Measurements from ENCODE around the gene NPFFR2. TPM values are rescaled to one million over a fixed set of nuclear protein-coding genes. Genes with fewer than 3 reads are reported as not detected.

The NPFFR2 gene
- total RNA-seq, 6 experiments from 2014 or later: not detected

DNA sequence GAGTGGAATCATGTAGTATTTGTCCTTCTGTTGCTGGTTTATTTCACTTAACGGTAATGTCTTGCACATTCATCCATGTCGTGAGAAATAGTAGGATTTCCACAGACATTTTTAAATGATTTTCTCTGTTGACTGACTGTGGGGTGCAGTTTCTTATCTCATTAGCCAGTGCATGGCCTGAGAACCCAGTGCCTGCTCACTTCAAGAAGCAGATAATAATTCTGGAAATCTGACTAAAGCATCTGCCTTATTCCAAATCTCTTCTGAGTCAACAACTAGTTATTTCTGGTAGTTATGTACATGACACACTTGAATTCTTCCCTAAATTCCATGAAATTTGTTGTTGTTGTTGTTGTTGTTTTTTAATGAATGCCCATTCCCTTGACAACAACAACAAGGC lies 77.6 kb downstream of the NPFFR2 start:
- no peak for TF ChIP-seq POLR2A (IDR thresholded peaks at IDR 0.05)
- TF ChIP-seq, protein P1, sequence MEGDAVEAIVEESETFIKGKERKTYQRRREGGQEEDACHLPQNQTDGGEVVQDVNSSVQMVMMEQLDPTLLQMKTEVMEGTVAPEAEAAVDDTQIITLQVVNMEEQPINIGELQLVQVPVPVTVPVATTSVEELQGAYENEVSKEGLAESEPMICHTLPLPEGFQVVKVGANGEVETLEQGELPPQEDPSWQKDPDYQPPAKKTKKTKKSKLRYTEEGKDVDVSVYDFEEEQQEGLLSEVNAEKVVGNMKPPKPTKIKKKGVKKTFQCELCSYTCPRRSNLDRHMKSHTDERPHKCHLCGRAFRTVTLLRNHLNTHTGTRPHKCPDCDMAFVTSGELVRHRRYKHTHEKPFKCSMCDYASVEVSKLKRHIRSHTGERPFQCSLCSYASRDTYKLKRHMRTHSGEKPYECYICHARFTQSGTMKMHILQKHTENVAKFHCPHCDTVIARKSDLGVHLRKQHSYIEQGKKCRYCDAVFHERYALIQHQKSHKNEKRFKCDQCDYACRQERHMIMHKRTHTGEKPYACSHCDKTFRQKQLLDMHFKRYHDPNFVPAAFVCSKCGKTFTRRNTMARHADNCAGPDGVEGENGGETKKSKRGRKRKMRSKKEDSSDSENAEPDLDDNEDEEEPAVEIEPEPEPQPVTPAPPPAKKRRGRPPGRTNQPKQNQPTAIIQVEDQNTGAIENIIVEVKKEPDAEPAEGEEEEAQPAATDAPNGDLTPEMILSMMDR (IDR thresholded peaks at IDR 0.05): no peak
- Histone ChIP-seq H3K4me3 (no peak overlapping the region), H3K36me3 (no peaks in the 10 kb centered on the region), H3K4me1 (no peaks in the 10 kb centered on the region), H3K27ac (no peak overlapping the region), H3K9me3 (no peaks in the 10 kb centered on the region), H3K27me3 (no peaks in the 10 kb centered on the region)
- intact Hi-C loops (cut with DNase I): no loop called here
- ATAC-seq: no peak
- WGBS (ENCODE audit: insufficient coverage, low coverage, low lambda C conversion rate, missing lambda C conversion rate): 80% methylated on average over 2 of the region's 2 CpGs
- DNase-seq: no peak

DNA sequence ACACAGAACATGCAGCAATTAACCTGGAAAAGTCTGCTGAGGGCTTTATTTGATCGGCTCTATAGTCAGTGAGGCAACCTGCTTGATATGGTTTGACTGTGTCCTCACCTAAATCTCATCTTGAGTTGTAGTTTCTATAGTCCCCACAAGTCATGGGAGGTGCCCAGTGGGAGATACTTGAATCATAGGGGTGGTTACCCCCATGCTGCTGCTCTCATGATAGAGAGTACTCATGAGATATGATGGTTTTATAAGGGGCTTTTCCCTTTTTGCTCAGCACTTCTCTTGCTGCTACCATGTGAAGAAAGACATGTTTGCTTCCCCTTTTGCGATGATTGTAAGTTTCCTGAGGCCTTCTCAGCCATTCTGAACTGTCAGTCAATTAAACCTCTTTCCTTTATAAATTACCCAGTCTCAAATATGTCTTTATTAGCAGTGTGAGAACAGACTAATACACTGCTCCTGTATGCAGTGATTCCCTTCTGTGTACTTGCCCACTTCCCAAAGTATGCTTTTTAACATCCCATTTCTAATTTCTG lies 78.2 kb downstream of the NPFFR2 start:
- H3K27me3 ChIP-seq: no peaks in the 10 kb centered on the region
- intact Hi-C loops (cut with DNase I): no loop called here
- no peaks in the 10 kb centered on the region for H3K9me3 ChIP-seq
- H3K27ac ChIP-seq: no peak overlapping the region
- no peak for DNase-seq
- no peaks in the 10 kb centered on the region for H3K36me3 ChIP-seq
- H3K4me3 ChIP-seq: no peak overlapping the region
- WGBS (ENCODE audit: insufficient coverage, low coverage, low lambda C conversion rate, missing lambda C conversion rate): 67% methylated on average over 2 of the region's 2 CpGs
- ATAC-seq: no peak
- H3K4me1 ChIP-seq: no peaks in the 10 kb centered on the region
- TF ChIP-seq, protein P1 (IDR thresholded peaks at IDR 0.05): no peak
- no peak for TF ChIP-seq POLR2A (IDR thresholded peaks at IDR 0.05)

DNA sequence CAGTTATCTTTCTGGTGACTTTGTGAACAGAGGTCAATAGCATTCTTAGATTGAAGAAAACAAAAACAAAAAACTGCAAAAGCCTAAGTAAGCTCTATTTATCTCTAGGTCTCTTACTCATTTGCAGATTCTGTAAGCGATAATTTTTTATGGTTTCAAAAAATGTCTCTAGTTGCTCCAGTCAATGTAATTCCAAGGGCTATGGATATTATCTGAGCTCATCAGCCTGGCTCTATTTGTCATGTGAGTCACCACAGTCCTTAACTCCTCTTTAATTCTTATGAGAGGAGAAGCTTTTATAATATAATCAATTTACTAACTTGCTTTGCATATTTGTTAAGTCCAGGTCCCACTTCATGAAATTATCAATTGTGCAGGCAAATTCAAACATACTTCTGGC lies 79.1 kb downstream of the NPFFR2 start:
- intact Hi-C loops (cut with DNase I): no loop called here
- Histone ChIP-seq H3K36me3 (no peaks in the 10 kb centered on the region), H3K27ac (no peak overlapping the region), H3K4me1 (no peaks in the 10 kb centered on the region), H3K4me3 (no peak overlapping the region), H3K27me3 (no peaks in the 10 kb centered on the region), H3K9me3 (no peaks in the 10 kb centered on the region)
- WGBS (ENCODE audit: insufficient coverage, low coverage, low lambda C conversion rate, missing lambda C conversion rate): 87% methylated on average over 1 of the region's 1 CpG
- peak in 1 of 4 donors; percentile 60 for ATAC-seq
- TF ChIP-seq POLR2A (IDR thresholded peaks at IDR 0.05): no peak
- TF ChIP-seq, protein P1 (IDR thresholded peaks at IDR 0.05): no peak
- no peak for DNase-seq

DNA sequence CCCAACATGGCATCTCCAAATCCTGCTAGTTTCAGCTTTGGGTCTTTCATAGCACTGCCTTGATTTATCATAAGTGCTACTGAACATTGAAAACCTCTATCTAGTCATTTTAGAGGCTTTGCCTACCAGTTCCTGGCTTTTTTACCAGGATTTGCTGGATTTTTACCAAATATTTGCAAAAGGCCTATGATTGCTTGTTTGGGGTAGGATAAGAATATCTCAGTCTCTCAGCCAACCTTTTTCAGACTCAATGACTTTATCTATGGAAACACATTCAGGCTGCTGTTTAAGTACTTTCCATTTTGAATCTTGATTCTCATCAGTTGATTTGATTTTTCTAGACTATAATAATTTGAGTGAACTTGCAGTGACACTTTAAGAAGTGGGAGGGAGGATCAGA lies 80.1 kb downstream of the NPFFR2 start:
- H3K4me3 ChIP-seq: no peak overlapping the region
- H3K27me3 ChIP-seq: no peaks in the 10 kb centered on the region
- intact Hi-C loops (cut with DNase I): no loop called here
- H3K36me3 ChIP-seq: no peaks in the 10 kb centered on the region
- ATAC-seq (no peak), DNase-seq (no peak)
- no peaks in the 10 kb centered on the region for H3K9me3 ChIP-seq
- H3K4me1 ChIP-seq: no peaks in the 10 kb centered on the region
- TF ChIP-seq, protein P1 (IDR thresholded peaks at IDR 0.05): no peak
- TF ChIP-seq POLR2A (IDR thresholded peaks at IDR 0.05): no peak
- no peak overlapping the region for H3K27ac ChIP-seq

Measured in right lobe of liver (tissue), 6 donors.